Fibroblast of upper back skin (primary cell): ENCODE data around the gene TXK.

Source experiments
- DNase-seq: peaks from one replicate; pipeline ENCODE4 v3.0.0-alpha.2; 2013

TXK gene

DNA sequence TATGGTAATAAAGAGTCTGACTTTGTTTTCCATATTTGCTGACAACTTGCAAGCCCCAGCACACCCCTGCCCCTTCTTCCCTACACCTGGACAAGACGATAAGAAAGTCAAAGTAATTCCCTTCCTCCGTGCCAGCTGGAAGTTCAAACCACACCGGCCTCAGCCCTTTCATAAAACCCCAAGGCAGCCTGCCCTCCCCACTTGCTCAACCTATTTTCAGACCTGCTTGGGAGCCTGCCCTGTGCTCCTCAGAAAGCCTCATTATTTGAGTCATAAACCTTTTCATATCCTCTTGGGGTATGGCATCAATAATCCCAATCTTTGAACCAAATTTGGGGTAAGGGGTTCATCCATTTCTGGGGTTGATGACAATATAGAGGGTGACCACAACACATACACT is 88.0 kb downstream of the TXK start:
- no peak for DNase-seq

DNA sequence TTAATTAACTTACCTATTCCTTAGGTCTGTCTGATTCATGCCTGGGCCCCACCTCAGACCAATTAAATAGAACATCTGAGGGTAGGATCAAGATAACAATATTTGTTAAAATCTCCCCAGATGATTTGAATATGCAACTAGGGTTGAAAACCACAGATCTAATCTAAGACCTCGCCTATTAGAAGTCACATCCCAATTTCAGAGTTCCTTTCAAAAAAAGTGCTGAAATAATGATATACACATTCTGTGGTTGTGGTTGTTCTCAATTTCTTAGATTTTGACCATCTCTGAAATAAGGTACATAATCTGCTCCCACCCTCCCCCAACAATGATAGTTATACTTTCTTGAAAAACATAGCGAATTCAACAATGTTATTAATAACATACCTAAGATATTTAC is 89.8 kb downstream of the TXK start:
- DNase-seq, result no peak

DNA sequence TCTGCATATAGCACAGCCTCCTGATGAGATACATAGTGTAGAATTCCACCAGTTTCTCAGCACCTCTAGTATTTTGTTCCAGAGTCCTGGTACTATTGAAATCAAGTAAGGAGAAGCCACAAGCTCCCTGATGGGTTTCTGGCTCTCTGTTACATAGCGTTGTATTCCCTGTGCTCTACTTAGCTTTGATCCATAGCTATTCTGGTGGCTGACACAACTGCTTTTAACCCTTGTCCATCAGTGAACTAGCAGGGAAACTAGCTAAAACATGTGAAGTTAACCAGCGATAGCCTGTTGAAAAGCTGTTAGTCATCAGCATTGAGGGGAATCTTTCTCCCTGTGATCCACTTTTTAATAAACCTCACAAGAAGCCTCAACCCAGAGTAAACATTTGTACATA is 90.5 kb downstream of the TXK start:
- DNase-seq, result no peak

DNA sequence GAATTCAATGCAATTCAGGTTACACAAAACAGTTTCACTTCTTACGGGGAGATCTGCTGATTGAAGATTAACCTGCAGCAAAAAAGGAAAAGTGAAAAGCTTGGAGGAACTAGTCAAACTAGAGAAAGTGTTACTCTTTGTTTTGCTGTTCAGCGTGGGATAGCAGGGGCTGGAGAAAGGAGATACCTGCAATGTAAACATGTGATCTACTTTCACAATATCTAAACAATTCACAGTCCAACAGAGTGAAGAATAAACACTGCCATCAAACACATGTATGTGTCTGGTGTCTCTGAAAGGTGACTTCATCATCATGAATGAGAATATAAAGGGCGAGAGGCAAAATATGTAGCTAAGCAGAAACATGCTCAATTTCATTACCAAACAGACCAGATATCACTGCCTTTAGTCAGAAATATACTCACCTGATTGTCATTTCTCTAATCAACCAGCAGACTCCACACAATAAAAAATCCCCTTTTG is 91.0 kb downstream of the TXK start:
- DNase-seq, result no peak

DNA sequence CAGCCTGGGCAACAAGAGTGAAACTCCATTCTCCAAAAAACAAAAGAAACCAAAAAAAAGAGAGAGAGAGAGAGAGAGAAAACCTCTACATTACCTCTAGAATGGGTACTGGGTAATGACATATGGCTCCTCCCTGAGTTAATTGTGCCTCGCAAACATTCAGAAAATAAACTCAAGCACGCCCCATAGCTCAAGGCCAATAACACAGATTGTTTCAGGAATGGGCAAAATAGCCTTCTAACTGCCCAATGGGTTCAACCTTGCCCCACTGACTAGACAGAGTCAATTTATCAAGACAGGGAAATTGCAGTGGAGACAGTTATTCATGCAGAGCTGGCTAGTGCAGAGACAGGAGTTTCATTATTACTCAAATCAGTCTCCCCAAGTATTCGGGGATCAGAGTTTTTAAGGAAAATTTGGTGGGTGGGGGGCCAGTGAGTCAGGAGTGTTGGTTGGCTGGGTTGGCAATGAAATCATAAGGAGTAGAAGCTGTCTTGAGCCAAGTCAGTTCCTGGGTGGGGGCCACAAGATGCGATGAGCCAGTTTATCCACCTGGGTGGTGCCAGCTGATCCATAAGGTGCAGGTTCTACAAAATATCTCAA is 92.4 kb downstream of the TXK start:
- no peak for DNase-seq

DNA sequence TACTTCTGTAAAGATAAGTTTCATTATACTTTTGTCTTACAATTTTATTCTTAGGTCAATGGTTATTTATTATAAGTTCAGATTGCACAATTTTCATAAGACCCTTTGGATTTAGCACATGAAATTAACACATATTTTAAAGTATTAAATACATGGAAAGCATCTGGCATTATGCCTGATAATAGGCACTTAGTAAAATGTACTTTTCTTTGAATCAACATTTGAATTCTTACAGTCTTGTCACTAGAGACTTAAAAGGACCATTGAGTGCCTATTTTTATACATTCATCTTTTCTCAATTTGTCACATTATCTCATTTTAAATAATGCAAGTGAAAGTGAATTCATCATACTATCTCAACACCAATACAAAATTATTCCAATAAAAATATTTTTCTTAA is 94.5 kb downstream of the TXK start:
- DNase-seq, result no peak

DNA sequence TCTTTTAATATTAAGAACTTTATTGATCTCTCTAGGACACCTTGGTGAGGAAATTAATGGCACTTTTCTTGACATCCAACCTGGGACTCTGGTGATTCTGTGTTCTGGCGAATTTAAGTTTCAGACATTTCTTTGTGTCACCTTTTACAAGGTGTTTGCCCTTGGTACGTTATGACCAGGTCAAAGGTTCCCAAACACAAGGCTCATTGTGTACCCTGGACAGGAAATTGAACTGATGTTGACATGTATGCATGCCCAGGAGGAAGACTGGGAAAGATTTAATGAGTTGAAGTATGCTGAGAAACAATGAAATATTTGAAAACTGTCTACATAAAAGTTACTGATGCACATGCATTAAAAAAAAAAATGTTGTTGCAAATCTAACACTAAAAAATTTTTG is 95.4 kb downstream of the TXK start:
- DNase-seq, result no peak

DNA sequence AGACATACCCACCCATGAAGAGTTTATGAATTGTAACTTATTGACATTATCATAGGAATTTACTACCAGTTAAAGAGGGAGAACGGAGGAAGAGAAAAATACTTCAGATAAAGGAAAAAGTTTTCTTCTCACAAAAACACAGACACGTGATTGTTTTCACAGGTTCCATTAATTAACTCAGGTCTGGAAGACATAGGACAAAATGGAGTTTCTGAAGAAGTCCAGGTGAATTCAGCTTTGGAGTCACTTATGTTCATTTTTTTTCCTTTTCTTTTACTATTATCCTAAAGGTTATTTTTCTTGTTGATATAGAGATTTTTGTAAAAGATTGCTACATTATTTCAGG is 97.0 kb downstream of the TXK start:
- no peak for DNase-seq

DNA sequence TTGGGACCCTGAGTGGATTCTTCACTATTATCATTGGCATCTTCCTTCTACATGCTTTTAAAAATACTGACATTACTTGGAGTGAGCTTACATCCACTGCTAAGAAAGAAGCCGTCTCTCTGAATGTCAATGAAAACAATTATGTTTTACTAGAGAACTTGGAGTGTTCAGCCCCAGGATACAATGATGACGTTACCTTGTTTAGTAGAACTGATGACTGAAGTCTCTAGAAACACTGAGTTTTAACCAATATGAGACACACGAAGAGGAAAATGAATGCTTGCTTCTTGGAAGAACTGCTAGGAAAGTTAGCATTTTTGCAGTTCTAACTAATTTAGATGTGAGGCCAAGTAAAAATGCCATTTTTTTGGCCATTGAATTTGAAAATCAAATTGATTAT is 98.1 kb downstream of the TXK start:
- DNase-seq, result no peak

DNA sequence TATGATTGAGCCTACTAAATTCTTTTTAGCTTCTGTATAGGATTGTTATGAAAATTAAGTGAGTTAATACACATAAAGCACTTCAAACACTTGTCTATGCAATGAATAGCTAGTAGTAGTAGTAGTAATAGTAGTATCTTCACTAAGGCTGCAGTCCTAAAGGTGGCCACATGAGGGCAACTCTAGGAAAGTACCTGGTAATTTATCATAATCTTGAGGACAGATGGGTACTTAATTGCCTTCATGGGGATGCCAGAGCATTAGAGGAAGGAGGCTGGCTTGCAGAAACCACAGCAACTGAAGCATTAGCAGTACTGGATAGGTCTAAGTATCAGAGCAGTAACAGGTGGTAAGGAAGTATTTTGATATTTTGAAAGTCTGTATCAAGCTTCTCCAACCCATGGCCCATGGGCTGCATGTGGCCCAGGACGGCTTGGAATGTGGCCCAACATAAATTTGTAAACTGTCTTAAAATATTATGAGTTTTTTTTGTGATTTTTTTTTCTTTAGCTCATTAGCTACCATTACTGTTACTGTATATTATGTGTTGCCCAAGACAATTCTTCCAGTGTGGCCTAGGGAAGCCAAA is 100.1 kb downstream of the TXK start:
- no peak for DNase-seq

DNA sequence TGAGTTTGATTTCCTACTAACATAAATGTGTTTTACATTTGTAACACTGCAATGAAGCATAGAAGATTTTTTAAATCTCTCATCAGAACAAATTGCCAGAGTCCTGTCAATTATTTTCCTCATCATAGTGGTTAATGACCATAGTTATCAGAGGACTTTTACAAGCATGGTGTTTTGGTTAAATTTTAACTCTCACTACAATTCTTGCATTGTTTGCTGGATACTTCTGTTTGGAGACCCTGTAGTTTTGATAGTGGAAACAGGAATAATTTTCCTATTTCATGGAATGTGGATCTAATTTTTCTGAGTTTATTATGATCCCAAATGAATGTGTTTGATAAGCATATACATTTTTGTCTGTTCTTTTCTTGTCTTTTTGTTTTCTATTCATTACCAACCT is 100.6 kb downstream of the TXK start:
- no peak for DNase-seq

DNA sequence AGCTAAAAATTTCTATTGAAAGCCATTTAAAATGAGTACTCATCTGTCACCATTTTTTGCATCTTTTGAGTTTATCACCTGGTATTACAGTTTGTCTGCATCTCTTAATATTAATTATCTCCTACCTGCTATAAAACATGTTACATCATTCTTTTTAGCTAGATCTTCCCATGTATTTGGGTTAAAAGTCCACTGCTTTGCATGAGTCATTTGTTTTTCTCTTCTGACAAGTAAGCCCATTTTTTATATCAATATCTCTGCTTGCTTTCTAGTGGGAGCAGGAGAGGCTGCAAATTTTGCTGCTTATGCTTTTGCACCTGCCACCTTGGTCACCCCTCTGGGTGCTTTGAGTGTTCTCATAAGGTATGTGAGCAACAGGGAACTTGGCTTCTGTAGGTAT is 101.3 kb downstream of the TXK start:
- no peak for DNase-seq

DNA sequence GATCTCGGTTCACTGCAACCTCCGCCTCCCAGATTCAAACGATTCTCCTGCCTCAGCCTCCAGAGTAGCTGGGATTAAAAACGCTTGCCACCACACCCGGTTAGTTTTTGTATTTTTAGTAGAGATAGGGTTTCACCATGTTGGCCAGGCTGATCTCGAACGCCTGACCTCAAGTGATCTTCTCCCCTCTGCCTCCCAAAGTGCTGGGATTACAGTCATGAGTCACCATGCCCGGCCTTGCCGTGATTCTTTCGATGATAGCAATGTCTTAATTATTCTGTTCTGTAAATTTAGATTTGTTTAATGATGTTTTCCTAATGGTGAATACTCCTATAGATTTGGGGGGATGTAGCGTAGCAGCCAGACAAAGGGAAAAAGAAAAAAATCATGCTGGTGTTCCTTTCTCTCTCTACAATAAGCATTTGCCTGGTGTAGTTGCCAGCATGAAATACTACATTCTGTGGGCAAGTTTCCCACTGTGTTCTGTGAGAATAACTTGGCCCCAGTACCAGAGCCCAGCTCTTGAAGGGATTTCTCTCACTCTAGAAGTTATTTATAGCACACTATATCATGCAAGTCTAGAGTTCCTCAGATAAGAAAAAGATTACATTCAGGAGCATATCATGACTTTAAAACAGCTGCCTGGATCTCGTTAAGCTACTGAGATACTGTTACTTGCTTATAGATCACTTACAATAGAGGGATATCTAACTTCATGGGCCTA is 102.1 kb downstream of the TXK start:
- peak; percentile 32 for DNase-seq

DNA sequence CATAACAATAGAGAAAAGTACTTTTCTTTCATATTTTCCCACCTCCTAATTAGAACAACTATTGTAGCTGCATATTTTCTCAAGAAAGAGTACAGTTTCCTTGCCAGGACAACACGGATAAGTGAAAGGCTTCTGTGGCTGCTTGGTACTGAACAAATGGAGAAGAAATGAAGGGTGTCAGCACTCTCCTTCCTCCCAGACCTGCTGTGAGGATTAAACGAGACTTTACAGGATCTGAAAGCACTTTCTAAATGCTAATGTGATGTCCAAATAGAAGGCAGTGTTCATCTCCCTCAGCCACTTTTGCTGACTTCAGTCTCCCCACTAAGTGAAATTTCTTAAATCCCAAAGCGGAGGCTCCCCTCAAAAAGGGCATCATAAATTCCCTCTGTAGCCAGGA is 103.6 kb downstream of the TXK start:
- DNase-seq, result no peak

DNA sequence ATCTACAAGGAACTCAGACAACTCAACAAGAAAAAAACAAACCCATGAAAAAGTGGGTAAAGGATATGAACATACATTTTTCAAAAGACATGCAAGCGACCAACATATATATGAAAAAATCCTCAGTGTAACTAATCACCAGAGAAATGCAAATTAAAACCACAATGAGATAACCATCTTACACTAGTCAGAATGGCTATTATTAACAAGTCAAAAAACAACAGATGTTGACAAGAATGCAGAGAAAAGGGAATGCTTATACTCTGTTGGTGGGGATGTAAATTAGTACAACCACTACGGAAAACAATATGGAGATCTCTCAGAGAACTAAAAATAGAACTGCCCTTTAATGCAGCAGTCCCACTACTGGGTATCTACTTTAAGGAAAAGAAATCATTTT is 105.4 kb downstream of the TXK start:
- no peak for DNase-seq

DNA sequence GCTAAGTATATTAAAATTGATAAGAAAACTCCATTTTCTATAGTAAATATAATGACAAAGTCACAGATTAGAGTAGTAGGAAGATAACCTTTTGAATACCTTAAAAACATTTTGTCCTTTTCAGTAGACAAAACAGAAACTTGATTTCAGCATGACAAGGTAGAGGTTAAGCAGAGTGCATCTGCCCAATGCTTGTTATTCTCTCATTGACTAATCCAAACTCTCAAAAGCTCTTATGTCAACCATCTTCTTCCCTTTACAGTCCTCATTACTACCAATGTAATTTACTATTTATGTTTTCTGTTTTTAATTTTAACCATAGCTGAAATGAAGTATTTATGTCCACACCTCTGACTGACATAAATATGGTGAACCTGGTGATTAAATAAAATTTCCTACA is 106.4 kb downstream of the TXK start:
- DNase-seq, result no peak

DNA sequence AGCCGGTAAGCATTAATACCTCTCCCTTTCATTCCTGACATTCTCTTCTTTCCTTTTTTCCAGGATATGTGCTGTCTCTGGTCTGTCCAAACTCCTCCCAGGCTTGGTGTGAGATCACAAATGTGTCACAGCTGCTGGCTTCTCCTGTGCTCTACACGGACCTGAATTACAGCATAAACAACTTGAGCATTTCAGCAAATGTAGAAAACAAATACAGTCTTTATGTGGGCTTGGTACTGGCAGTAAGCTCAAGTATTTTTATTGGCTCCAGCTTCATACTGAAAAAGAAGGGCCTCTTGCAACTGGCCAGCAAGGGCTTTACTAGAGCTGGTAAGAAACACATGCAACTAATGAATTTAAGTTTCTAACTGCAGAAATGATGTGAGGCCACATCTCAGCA is 109.0 kb downstream of the TXK start:
- peak; percentile 15 for DNase-seq

DNA sequence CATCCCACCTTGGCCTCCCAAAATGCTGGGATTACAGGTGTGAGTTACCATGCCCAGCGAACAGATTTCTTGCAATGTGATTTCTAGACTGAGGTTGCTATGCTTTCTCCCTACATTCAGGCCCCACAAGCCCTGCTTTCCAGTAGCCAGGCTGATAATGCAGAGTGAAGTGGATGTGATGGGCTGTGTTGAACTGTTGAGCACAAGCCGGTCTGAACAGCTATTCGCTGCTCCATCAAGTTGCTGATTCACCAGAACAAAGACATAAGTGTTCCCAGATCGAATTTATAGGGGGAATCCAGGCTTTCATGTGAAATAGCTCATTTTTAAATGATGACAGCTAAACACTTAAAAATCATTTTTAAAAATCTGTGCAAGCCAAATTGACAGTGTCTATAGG is 109.5 kb downstream of the TXK start:
- no peak for DNase-seq

DNA sequence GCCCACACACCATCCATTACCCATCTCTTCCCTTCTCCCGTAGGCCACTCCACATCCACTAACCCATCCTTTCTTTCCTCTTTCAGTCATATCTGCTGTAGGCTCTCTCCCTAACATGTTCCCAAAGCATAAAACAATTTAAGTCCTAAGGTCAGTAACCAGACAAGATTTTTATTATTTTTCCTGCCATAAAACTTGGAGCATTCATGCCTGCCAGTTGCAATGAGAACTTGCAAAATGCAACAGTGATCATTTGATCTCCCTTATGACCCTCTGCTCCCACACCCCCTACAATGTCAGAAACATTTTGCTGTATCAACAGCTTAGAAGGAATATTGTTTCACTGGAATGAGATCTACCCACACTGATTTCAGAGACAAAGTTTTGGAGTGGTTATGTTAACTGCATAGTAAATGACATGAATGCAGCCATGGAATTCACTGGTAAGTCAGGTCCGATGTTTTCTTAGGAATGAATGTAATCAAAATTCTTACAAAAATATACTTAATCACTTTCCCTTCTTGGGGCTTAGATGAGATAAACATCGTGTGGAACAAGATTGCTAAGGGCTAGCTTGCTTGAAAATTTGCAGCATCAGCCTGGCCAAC is 111.8 kb downstream of the TXK start:
- DNase-seq, result no peak

DNA sequence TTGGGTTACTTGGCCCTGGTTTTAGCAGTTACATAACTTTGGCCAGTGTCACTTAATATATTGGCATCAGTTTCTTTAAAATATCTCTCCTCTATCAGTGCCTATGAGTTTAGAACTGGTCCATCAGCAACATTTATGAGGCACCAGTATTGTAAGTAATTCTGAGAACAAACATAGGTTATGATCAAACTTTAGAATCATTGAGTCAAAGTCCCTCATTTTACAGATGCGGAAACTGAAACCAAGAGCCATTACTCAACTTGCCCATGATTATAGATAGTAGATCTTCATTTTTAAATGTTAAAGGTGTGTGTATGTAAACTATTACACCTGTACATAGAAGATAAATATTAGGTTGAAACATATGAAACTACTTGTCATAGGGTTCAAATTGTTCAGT is 113.0 kb downstream of the TXK start:
- DNase-seq, result no peak

DNA sequence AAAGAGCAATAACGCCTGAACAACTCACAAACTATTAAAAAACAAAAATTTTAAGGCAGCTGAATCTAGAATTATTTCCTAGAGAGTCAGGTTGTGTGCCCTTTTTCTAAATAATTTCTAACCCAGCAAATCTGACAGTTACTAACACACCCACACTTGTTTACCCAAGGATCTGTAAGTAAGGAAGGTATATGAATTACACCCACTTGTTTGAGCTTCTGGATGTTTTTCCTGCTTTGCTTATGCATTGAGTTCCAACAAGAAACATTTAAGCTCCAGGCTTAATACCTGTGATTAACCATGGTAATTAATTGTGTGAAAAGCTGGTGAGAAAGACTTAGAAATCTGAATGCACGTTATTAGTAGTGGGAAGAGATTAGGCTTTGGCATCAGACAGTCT is 115.9 kb downstream of the TXK start:
- DNase-seq, result no peak

DNA sequence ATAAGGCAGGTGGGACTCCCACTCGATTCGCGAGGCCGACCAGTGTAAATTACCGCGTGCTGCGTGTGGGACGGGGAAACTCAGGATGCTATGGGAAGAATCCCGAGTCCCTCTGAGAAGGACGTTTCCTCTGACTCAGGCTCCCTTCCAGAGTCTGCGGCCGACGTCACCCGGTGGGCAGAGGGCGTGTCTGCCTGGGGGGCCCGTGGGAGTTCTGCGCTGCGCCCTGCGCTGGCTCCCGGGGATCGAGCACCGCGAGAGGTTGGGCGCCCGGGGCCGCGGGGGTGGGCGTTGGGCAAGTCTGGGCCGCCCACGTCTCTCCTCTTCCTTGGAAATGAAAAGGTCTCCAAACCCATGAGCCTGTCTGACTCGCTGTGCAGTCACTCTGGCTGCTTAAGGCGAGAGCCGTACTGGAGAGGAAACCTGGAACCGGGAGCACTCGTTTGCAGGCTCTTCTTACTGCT is 116.9 kb downstream of the TXK start:
- peak; percentile 44 for DNase-seq
